Heart left ventricle (tissue), 16 donors: ENCODE measurements around the gene CXCL5. TPM values are rescaled to one million over a fixed set of nuclear protein-coding genes. Genes with fewer than 3 reads are reported as not detected.

Experiments
- ATAC-seq, 4 donors: fragments of 200-7000 bp; cut with Tn5 transposase; one replicate each; pipeline ENCODE4 v1.9.1; 2020 to 2022; ENCODE audit warnings: moderate library complexity in 4 of 4, mild to moderate bottlenecking in 3 of 4, moderate number of reproducible peaks in 1 of 4
- DNase-seq, 5 donors: peaks; one replicate each; pipeline ENCODE4 v3.0.0-alpha.2; 2020
- H3K27ac ChIP-seq, 12 donors: fragments of 200-600 bp; sonication (generic) in 4 of 12; one replicate each; pipeline versions ENCODE4 v1.5.0 to v1.8.0; 2016 to 2022; ENCODE audit warnings: mild to moderate bottlenecking in 2 of 12
- H3K27me3 ChIP-seq, 9 donors: fragments of 200-600 bp; sonication (generic) in 2 of 9; one replicate each; pipeline versions ENCODE4 v1.5.1 to v1.8.0; 2016 to 2022; ENCODE audit warnings: mild to moderate bottlenecking in 3 of 9
- H3K36me3 ChIP-seq, 9 donors: fragments of 200-600 bp; sonication (generic) in 2 of 9; one replicate each; pipeline versions ENCODE4 v1.5.0 to v1.8.0; 2018 to 2022; ENCODE audit warnings: mild to moderate bottlenecking in 2 of 9
- H3K4me1 ChIP-seq, 12 donors: fragments of 200-600 bp; sonication (generic) in 4 of 12; one replicate each; pipeline versions ENCODE4 v1.5.0 to v1.8.0; 2016 to 2022; ENCODE audit warnings: mild to moderate bottlenecking in 3 of 12
- H3K4me3 ChIP-seq, 12 donors: fragments of 200-600 bp; sonication (generic) in 4 of 12; one replicate each; pipeline versions ENCODE4 v1.5.0 to v1.8.0; 2017 to 2022; ENCODE audit warnings: mild to moderate bottlenecking in 9 of 12, moderate library complexity in 4 of 12
- H3K9me3 ChIP-seq, 12 donors: fragments of 200-600 bp; sonication (generic) in 4 of 12; one replicate each; pipeline versions ENCODE4 v1.5.0 to v1.8.0; 2016 to 2022; ENCODE audit warnings: mild to moderate bottlenecking in 1 of 12
- CTCF ChIP-seq, 12 donors: fragments of 200-600 bp; sonication (generic) in 4 of 12; IDR thresholded peaks; one replicate each; pipeline versions ENCODE4 v1.5.0 to v1.8.0; 2018 to 2022; ENCODE audit warnings: antibody characterized with exemption in 12 of 12, mild to moderate bottlenecking in 5 of 12
- POLR2A ChIP-seq, 2 donors: fragments of 450-650 bp; IDR thresholded peaks; one replicate each; pipeline ENCODE4 v1.6.1; 2017; ENCODE audit warnings: antibody characterized with exemption in 2 of 2, mild to moderate bottlenecking in 2 of 2, moderate library complexity in 2 of 2
- WGBS, 4 donors: extraction: QIAGEN DNeasy Blood & Tissue Kit in 2 of 4; methylation state at CpG; one replicate each; pipeline versions ENCODE4 v1.1.5 to v1.1.7; 2013 to 2018; 5-methylcytosine and 5-hydroxymethylcytosine counted together
- intact Hi-C, 10 donors: fragments of 100-400 bp; cut with DNase I; formaldehyde crosslinking; loops; one replicate each; pipeline versions ENCODE4 v1.11.1 to v1.14.2; 2022
- polyA plus RNA-seq, 2 donors: library from polyadenylated mRNA; stranded (reverse); fragments of 200-250 nt; gene quantifications; one replicate each; pipeline ENCODE4 v1.2.3, GENCODE V29; 2013
- total RNA-seq, 9 donors: library from RNA; depleted of rRNA in 2 of 9; stranded (reverse); fragments of >200 nt in 2 of 9; fragmentation: NEBNext Ultra II Directional in 3 of 9; extraction: Animal tissue kit (Norgen Biotek cat#: 25700) in 3 of 9; gene quantifications; one replicate each; pipeline versions ENCODE4 v1.1.0 to v1.2.4, GENCODE V29; 2016 to 2023
- donor health status: ischemic (EF 13 %, LVEDD 7.1; RV severe dilation, severe dysfunction).
- donor health status: healthy with polysubstance abuse.
- donor health status: DM: no; HTN: yes; CAD: no.
- donor health status: DM: no; HTN: no; CAD: no.
- donor health status: ischemic (EF 25% LVEDD 6.9; RV normal size, moderate dysfunction).
- donor health status: ischemic (EF 25% LVEDD 5.7; RV mildly dilated, moderate dysfunction).
- donor health status: healthy.
- donor health status: DM: yes; HTN: yes; CAD: no.
- donor health status: ischemic (EF 35%, LVEDD 5.7; RV mildly dilated, moderate dysfunction).
- donor health status: nonischemic (EF 11% LVEDD 7.7; RV severe dilation, severe dysfunction).
- donor health status: DM: yes; HTN: yes; CAD: no.
- donor health status: PGD.
- donor health status: ischemic (EF 29% LVEDD 5.4; RV normal size, mild dysfunction).
- donor health status: nonischemic (EF 23%, LVEDD 6.1; RV moderate dilation, normal function).

CXCL5 gene
- total and polyA plus RNA-seq, 11 donors: 0.08 to 0.51 (median 0.10) TPM; not detected in 8

- intact Hi-C loops: no loop called here
- TF ChIP-seq POLR2A (IDR thresholded peaks at IDR 0.05): no peak
- no peak for TF ChIP-seq CTCF (IDR thresholded peaks at IDR 0.05)
- peaks cover 0 to 5% (median 0%) of the 10 kb centered on the region in 12 donors for H3K4me1 ChIP-seq
- peaks cover 0 to 8% (median 0%) of the 10 kb centered on the region in 9 donors for H3K27me3 ChIP-seq
- H3K4me3 ChIP-seq: no peak overlapping the region
- ATAC-seq (no peak), DNase-seq (no peak)
- H3K9me3 ChIP-seq: no peaks in the 10 kb centered on the region
- WGBS, 4 donors: 7 to 31% (median 24%) methylated on average over 1 of the region's 1 CpG
- H3K36me3 ChIP-seq: no peaks in the 10 kb centered on the region
- no peak overlapping the region for H3K27ac ChIP-seq
These were observed 15.9 kb upstream of the CXCL5 start for GRCh38 chr4:74014332-74014731.

- intact Hi-C loops: no loop called here
- Histone ChIP-seq H3K4me3 (no peak overlapping the region), H3K27ac (no peak overlapping the region), H3K4me1 (peaks cover 0 to 1% (median 0%) of the 10 kb centered on the region in 12 donors), H3K27me3 (peaks cover 0 to 8% (median 0%) of the 10 kb centered on the region in 9 donors), H3K36me3 (no peaks in the 10 kb centered on the region), H3K9me3 (no peaks in the 10 kb centered on the region)
- 58 to 80% (median 69%) methylated on average over 2 of the region's 2 CpGs for WGBS, 4 donors
- ATAC-seq (no peak), DNase-seq (no peak)
- TF ChIP-seq POLR2A (IDR thresholded peaks at IDR 0.05) (no peak), CTCF (IDR thresholded peaks at IDR 0.05) (no peak)
These were observed 14.8 kb upstream of the CXCL5 start for GRCh38 chr4:74013264-74013663.

- no peaks in the 10 kb centered on the region for H3K9me3 ChIP-seq
- H3K4me3 ChIP-seq: no peak overlapping the region
- 79 to 85% (median 82%) methylated on average over 4 of the region's 4 CpGs for WGBS, 4 donors
- no peaks in the 10 kb centered on the region for H3K36me3 ChIP-seq
- DNase-seq (no peak), ATAC-seq (no peak)
- H3K27ac ChIP-seq: no peak overlapping the region
- H3K27me3 ChIP-seq: peaks cover 0 to 8% (median 0%) of the 10 kb centered on the region in 9 donors
- H3K4me1 ChIP-seq: no peaks in the 10 kb centered on the region
- no peak for TF ChIP-seq CTCF (IDR thresholded peaks at IDR 0.05)
- TF ChIP-seq POLR2A (IDR thresholded peaks at IDR 0.05): no peak
- intact Hi-C loops: no loop called here
These were observed 13.7 kb upstream of the CXCL5 start for GRCh38 chr4:74012130-74012529.

GRCh38 chr4:74009307-74009706, 10.8 kb upstream of the CXCL5 start:
- Histone ChIP-seq H3K4me3 (no peak overlapping the region), H3K4me1 (peaks cover 0 to 13% (median 0%) of the 10 kb centered on the region in 12 donors), H3K9me3 (no peaks in the 10 kb centered on the region), H3K27me3 (peaks cover 0 to 4% (median 0%) of the 10 kb centered on the region in 9 donors), H3K36me3 (no peaks in the 10 kb centered on the region), H3K27ac (no peak overlapping the region)
- ATAC-seq: no peak
- no peak for DNase-seq
- 84 to 93% (median 90%) methylated on average over 3 of the region's 3 CpGs for WGBS, 4 donors
- intact Hi-C loops: no loop called here
- TF ChIP-seq POLR2A (IDR thresholded peaks at IDR 0.05) (no peak), CTCF (IDR thresholded peaks at IDR 0.05) (no peak)
